ENCODE results near the gene SH2D2A. TPM values are rescaled to one million over a fixed set of nuclear protein-coding genes. Genes with fewer than 3 reads are reported as not detected.
A peak's percentile ranks its signal among the peaks of the same experiment; 100 is the strongest.

The SH2D2A gene
- total RNA-seq, 2 donors from 2014 or later, result 0.81 to 1.1 TPM

DNA sequence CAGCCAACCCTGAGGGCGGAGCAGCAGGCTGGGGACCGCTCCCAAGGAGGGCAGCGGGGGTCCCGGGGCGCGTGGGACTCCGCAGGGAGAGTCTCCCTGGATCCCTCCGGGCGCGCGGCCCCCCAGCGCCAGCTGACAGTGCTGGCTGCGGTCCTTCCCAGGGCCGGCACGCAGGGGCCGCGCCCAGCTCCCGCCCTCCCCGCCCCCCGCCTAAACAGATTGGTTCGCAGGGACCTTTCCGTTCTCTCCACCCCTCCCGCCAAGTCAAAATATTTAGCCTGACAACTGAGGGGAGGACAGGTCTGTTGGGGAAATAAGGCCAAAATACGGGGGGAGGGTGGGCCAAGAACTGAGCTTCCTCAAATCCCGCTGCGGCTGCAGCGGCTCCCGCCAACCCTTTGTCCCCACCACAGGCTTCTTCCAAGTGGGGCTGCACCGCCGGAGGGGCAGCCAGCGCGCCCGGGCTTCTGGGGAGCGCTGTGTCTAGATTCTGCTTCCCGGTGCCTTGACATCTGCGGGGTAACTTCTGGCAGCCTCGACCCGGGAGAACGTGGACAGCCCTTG lies 42.4 kb upstream of the SH2D2A start, which contains the start of gene INSRR:
INSRR (minus strand) TSS at position 159 of the 564 bp plus-strand sequence. CDS start 496 bp downstream, outside the sequence.
- no peak for ATAC-seq (ENCODE audit: insufficient number of reproducible peaks, low FRiP score, low read depth)
- no peak for DNase-seq (ENCODE audit: low spot score)
- TF ChIP-seq, protein P1, sequence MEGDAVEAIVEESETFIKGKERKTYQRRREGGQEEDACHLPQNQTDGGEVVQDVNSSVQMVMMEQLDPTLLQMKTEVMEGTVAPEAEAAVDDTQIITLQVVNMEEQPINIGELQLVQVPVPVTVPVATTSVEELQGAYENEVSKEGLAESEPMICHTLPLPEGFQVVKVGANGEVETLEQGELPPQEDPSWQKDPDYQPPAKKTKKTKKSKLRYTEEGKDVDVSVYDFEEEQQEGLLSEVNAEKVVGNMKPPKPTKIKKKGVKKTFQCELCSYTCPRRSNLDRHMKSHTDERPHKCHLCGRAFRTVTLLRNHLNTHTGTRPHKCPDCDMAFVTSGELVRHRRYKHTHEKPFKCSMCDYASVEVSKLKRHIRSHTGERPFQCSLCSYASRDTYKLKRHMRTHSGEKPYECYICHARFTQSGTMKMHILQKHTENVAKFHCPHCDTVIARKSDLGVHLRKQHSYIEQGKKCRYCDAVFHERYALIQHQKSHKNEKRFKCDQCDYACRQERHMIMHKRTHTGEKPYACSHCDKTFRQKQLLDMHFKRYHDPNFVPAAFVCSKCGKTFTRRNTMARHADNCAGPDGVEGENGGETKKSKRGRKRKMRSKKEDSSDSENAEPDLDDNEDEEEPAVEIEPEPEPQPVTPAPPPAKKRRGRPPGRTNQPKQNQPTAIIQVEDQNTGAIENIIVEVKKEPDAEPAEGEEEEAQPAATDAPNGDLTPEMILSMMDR (IDR thresholded peaks at IDR 0.05), result no peak
- Histone ChIP-seq H3K9me3 (no peaks in the 10 kb centered on the region), H3K27me3 (replicated peaks; ENCODE audit: insufficient read depth) (peaks cover 15% of the 10 kb centered on the region), H3K4me3 (peak within 1 kb of the TSS; percentile 64), H3K36me3 (no peaks in the 10 kb centered on the region), H3K27ac (no peak within 1 kb of the TSS), H3K4me1 (ENCODE audit: control insufficient read depth in 1 of 2, low read depth in 2 of 2) (peaks cover 16 to 27% of the 10 kb centered on the region in 2 donors)

DNA sequence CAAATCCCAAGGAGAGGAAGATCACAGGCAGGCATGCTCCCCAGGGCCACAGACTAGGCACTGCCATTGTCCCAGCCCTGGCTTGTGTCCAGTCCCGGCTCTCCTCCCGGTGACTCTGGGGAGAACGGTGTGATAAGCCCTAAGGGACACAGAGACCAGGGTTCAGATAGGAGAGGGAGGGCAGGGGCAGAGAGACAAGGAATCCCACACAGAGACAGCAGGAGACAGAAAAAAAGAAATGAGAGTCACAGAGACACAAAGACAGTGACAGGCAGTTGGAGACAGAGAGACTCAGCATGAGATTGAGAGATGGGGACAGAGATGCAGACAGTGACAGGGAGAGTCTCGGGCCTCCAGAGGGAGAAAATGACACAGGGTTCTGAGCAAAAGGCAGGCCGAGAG lies 41.9 kb upstream of the SH2D2A start:
- Histone ChIP-seq H3K9me3 (no peaks in the 10 kb centered on the region), H3K4me1 (ENCODE audit: control insufficient read depth in 1 of 2, low read depth in 2 of 2) (peaks cover 16 to 27% of the 10 kb centered on the region in 2 donors), H3K36me3 (no peaks in the 10 kb centered on the region), H3K27ac (no peak overlapping the region), H3K4me3 (peak overlapping the region; percentile 64), H3K27me3 (replicated peaks; ENCODE audit: insufficient read depth) (peaks cover 15% of the 10 kb centered on the region)
- ATAC-seq (ENCODE audit: insufficient number of reproducible peaks, low FRiP score, low read depth) (no peak), DNase-seq (ENCODE audit: low spot score) (no peak)
- TF ChIP-seq, protein P1 (IDR thresholded peaks at IDR 0.05), result no peak

GRCh38 chr1:156857532-156857931 lies 40.9 kb upstream of the SH2D2A start:
- Histone ChIP-seq H3K4me3 (no peak overlapping the region), H3K27ac (no peak overlapping the region), H3K27me3 (replicated peaks; ENCODE audit: insufficient read depth) (peaks cover 15% of the 10 kb centered on the region), H3K4me1 (ENCODE audit: control insufficient read depth in 1 of 2, low read depth in 2 of 2) (peaks cover 16 to 27% of the 10 kb centered on the region in 2 donors), H3K9me3 (no peaks in the 10 kb centered on the region), H3K36me3 (no peaks in the 10 kb centered on the region)
- TF ChIP-seq, protein P1 (IDR thresholded peaks at IDR 0.05), result no peak
- ATAC-seq (ENCODE audit: insufficient number of reproducible peaks, low FRiP score, low read depth), result no peak
- no peak for DNase-seq (ENCODE audit: low spot score)

GRCh38 chr1:156856282-156856785 lies 39.7 kb upstream of the SH2D2A start:
- TF ChIP-seq, protein P1 (IDR thresholded peaks at IDR 0.05), result no peak
- no peak overlapping the region for H3K27ac ChIP-seq
- DNase-seq (ENCODE audit: low spot score) (no peak), ATAC-seq (ENCODE audit: insufficient number of reproducible peaks, low FRiP score, low read depth) (no peak)
- H3K4me3 ChIP-seq, result no peak overlapping the region
- no peaks in the 10 kb centered on the region for H3K9me3 ChIP-seq
- peaks cover 15% of the 10 kb centered on the region for H3K27me3 ChIP-seq (replicated peaks; ENCODE audit: insufficient read depth)
- H3K4me1 ChIP-seq (ENCODE audit: control insufficient read depth in 1 of 2, low read depth in 2 of 2), result peaks cover 16 to 27% of the 10 kb centered on the region in 2 donors
- H3K36me3 ChIP-seq, result no peaks in the 10 kb centered on the region

DNA sequence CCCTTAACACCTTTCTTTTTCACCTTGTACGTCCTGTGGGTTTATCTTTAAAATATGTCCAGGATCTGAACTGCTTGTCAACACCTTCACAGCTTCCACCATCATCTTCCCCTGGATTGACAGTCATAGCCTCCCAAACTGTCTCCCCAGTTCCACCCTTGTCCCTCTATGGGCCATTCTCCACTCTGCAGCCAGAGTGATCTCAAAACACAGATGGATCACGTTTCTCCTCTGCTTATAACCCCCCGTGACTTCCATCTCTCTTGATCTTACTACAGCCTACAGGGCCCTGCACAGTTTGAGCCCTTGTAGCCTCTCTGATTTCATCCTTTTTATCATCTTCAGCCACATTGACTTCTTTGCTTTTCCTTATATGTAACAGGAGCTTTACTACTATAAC lies 38.0 kb upstream of the SH2D2A start:
- peaks cover 6 to 12% of the 10 kb centered on the region in 2 donors for H3K4me1 ChIP-seq (ENCODE audit: control insufficient read depth in 1 of 2, low read depth in 2 of 2)
- H3K27me3 ChIP-seq (replicated peaks; ENCODE audit: insufficient read depth), result peaks cover 2% of the 10 kb centered on the region
- no peak overlapping the region for H3K4me3 ChIP-seq
- ATAC-seq (ENCODE audit: insufficient number of reproducible peaks, low FRiP score, low read depth) (no peak), DNase-seq (ENCODE audit: low spot score) (no peak)
- no peaks in the 10 kb centered on the region for H3K36me3 ChIP-seq
- TF ChIP-seq, protein P1 (IDR thresholded peaks at IDR 0.05), result no peak
- H3K9me3 ChIP-seq, result no peaks in the 10 kb centered on the region
- H3K27ac ChIP-seq, result no peak overlapping the region

All from thoracic aorta (tissue), 2 donors.